HCT116 (cell line): ENCODE data around the gene SMARCAL1. TPM values are rescaled to one million over a fixed set of nuclear protein-coding genes. Genes with fewer than 3 reads are reported as not detected.

Source experiments
- ATAC-seq: fragments of 200-7000 bp; cut with Tn5 transposase; 2 replicates; pipeline ENCODE4 v1.9.1; 2020; ENCODE audit warnings: mild to moderate bottlenecking, moderate library complexity
- BruUV-seq: library from RNA; stranded (reverse); fragments of 400-500 nt; replicated peaks from 2 replicates; lab custom pipeline; 2021; lab: Mats Ljungman, UMichigan
- CTCF ChIA-PET: fragments of 300-600 bp; sonication (Branson Sonifier 250); formaldehyde crosslinking; loops from one replicate; lab custom pipeline; 2021; ENCODE audit warnings: antibody characterized with exemption; lab: Charles Lee
- POLR2A ChIA-PET: fragments of 300-600, 350-600 bp; sonication (Branson Sonifier 250); formaldehyde crosslinking; loops from one replicate; lab custom pipeline; 2021; ENCODE audit warnings: antibody characterized with exemption; lab: Charles Lee
- RAD21 ChIA-PET, 2 experiments: fragments of 300-600 bp; sonication (Branson Sonifier 250); formaldehyde crosslinking; loops; one replicate each; lab custom pipeline; 2023; ENCODE audit warnings: low total read pairs in 2 of 2; ENCODE audit not compliant: uncharacterized antibody in 2 of 2, unreplicated experiment in 2 of 2, low non-redundant PET in 1 of 2; lab: Charles Lee
- DNase-seq: peaks from one replicate; pipeline ENCODE4 v3.0.0-alpha.2; 2010; ENCODE audit warnings: low read depth, low spot score
- H2AFZ ChIP-seq: fragments of 200-600 bp; shearing (Covaris generic), sonication (generic); 2 replicates; pipeline ENCODE4 v1.6.1; 2017; ENCODE audit warnings: low read depth, mixed run types, mixed read lengths, antibody characterized with exemption, low read length; ENCODE audit not compliant: poor library complexity, severe bottlenecking
- H3K27ac ChIP-seq: 2 replicates; pipeline ENCODE4 v1.5.1; 2012; ENCODE audit warnings: low read depth, low read length
- H3K27me3 ChIP-seq: fragments of 200-600 bp; sonication (generic); 2 replicates; pipeline ENCODE4 v1.6.1; 2016; ENCODE audit warnings: mixed run types, low read length, mixed read lengths; ENCODE audit not compliant: insufficient read depth
- H3K36me3 ChIP-seq, 2 experiments: fragments of 200-500 bp in 1 of 2; fragments of 200-600 bp in 1 of 2; sonication (Bioruptor generic) in 1 of 2; sonication (generic) in 1 of 2; 2 replicates each; pipeline versions ENCODE4 v1.5.1 to v1.6.1; 2014 to 2016; ENCODE audit warnings: low read length in 2 of 2, inconsistent platforms in 1 of 2, mixed read lengths in 1 of 2, mixed run types in 1 of 2; ENCODE audit not compliant: insufficient read depth in 2 of 2, control insufficient read depth in 1 of 2
- H3K4me1 ChIP-seq, 2 experiments: fragments of 200-600 bp in 1 of 2; sonication (generic) in 1 of 2; 2 replicates each; pipeline versions ENCODE4 v1.5.1 to v1.6.1; 2012 to 2017; ENCODE audit warnings: low read length in 2 of 2, inconsistent platforms in 1 of 2, mild to moderate bottlenecking in 1 of 2, mixed read lengths in 1 of 2, mixed run types in 1 of 2, moderate library complexity in 1 of 2; ENCODE audit not compliant: insufficient read depth in 2 of 2, control insufficient read depth in 1 of 2
- H3K4me2 ChIP-seq: fragments of 200-600 bp; sonication (generic); 2 replicates; pipeline ENCODE4 v1.6.1; 2017; ENCODE audit warnings: mixed run types, low read length, mixed read lengths
- H3K4me3 ChIP-seq, 2 experiments: fragments of 200-600 bp in 1 of 2; sonication (generic) in 1 of 2; replicated peaks in 1 of 2; 2 replicates each; pipeline ENCODE4 v1.5.1; 2011 to 2016; ENCODE audit warnings: low read length in 2 of 2, control low read depth in 1 of 2, low read depth in 1 of 2, mild to moderate bottlenecking in 1 of 2, mixed read lengths in 1 of 2, mixed run types in 1 of 2
- H3K79me2 ChIP-seq: fragments of 200-600 bp; sonication (generic); 2 replicates; pipeline ENCODE4 v1.6.1; 2017; ENCODE audit warnings: mild to moderate bottlenecking, mixed run types, low read length, moderate library complexity, mixed read lengths; ENCODE audit not compliant: insufficient read depth
- H3K9ac ChIP-seq: fragments of 200-600 bp; sonication (generic); 2 replicates; pipeline ENCODE4 v1.6.1; 2016; ENCODE audit warnings: low read length, mixed read lengths
- H3K9me2 ChIP-seq: fragments of 200-600 bp; sonication (generic), shearing (Covaris generic); 2 replicates; pipeline ENCODE4 v1.6.1; 2017; ENCODE audit warnings: mixed run types, mild to moderate bottlenecking, moderate library complexity; ENCODE audit not compliant: insufficient read depth
- H3K9me3 ChIP-seq, 2 experiments: fragments of 200-500 bp in 1 of 2; fragments of 200-600 bp in 1 of 2; sonication (Bioruptor generic) in 1 of 2; sonication (generic) in 1 of 2; 2 replicates each; pipeline ENCODE4 v1.6.1; 2014 to 2017; ENCODE audit warnings: low read length in 2 of 2, mixed read lengths in 2 of 2, inconsistent platforms in 1 of 2, low read depth in 1 of 2, mild to moderate bottlenecking in 1 of 2, mixed run types in 1 of 2, moderate library complexity in 1 of 2; ENCODE audit not compliant: control insufficient read depth in 1 of 2, insufficient read depth in 1 of 2
- H4K20me1 ChIP-seq: fragments of 200-600 bp; sonication (generic), shearing (Covaris generic); 2 replicates; pipeline ENCODE4 v1.6.1; 2017; ENCODE audit warnings: mixed run types, mild to moderate bottlenecking, moderate library complexity; ENCODE audit not compliant: insufficient read depth
- CEBPB ChIP-seq: IDR thresholded peaks from 2 replicates; pipeline ENCODE4 v1.6.1; 2012; ENCODE audit warnings: low read depth
- EGR1 ChIP-seq: IDR thresholded peaks from 2 replicates; pipeline ENCODE4 v1.6.1; 2012; ENCODE audit warnings: low read depth
- EZH2 ChIP-seq: fragments of 200-600 bp; sonication (generic); IDR thresholded peaks from 2 replicates; pipeline ENCODE4 v1.6.1; 2017; ENCODE audit warnings: antibody characterized with exemption, mixed run types
- FOSL1 ChIP-seq: IDR thresholded peaks from 2 replicates; pipeline ENCODE4 v1.6.1; 2012; ENCODE audit warnings: low read depth
- POLR2A ChIP-seq: IDR thresholded peaks from 2 replicates; pipeline ENCODE4 v1.7.0; 2011; ENCODE audit warnings: borderline replicate concordance; ENCODE audit not compliant: insufficient read depth, insufficient read length; ENCODE audit errors: extremely low read depth
- POLR2AphosphoS5 ChIP-seq: IDR thresholded peaks from 2 replicates; pipeline ENCODE4 v1.6.1; 2011; ENCODE audit warnings: mild to moderate bottlenecking, low read depth, low read length, moderate library complexity
- RAD21 ChIP-seq: IDR thresholded peaks from 2 replicates; pipeline ENCODE4 v1.6.1; 2012; ENCODE audit warnings: low read depth, mild to moderate bottlenecking
- SIN3A ChIP-seq: IDR thresholded peaks from 2 replicates; pipeline ENCODE4 v1.6.1; 2012; ENCODE audit warnings: low read depth
- SRF ChIP-seq: IDR thresholded peaks from 2 replicates; pipeline ENCODE4 v1.6.1; 2012; ENCODE audit warnings: low read depth
- TCF7L2 ChIP-seq: IDR thresholded peaks from 2 replicates; pipeline ENCODE4 v1.7.0; 2011; ENCODE audit warnings: borderline replicate concordance, inconsistent platforms; ENCODE audit not compliant: insufficient read depth, insufficient read length; ENCODE audit errors: extremely low read depth
- YY1 ChIP-seq: IDR thresholded peaks from 2 replicates; pipeline ENCODE4 v1.6.1; 2011; ENCODE audit warnings: low read length, low read depth, moderate library complexity, mild to moderate bottlenecking; ENCODE audit not compliant: insufficient replicate concordance; ENCODE audit errors: extremely low read depth
- ZFX ChIP-seq: fragments of 450-650 bp; IDR thresholded peaks from 2 replicates; pipeline ENCODE4 v1.6.1; 2017
- ZNF274 ChIP-seq: fragments of 200-500 bp; sonication (Bioruptor generic); IDR thresholded peaks from 2 replicates; pipeline ENCODE4 v1.6.1; 2014; ENCODE audit warnings: mild to moderate bottlenecking, low read depth, low read length, inconsistent platforms
- intact Hi-C: fragments of 100-400 bp; cut with micrococcal nuclease; formaldehyde crosslinking; loops from 2 replicates; pipeline ENCODE4 v1.10.0; 2022
- total RNA-seq: library from RNA; stranded (reverse); gene quantifications from one replicate; pipeline ENCODE4 v1.2.1, GENCODE V29; 2021; ENCODE audit not compliant: unreplicated experiment
- TF ChIP-seq, protein P1 (sequence below): IDR thresholded peaks from 2 replicates; pipeline ENCODE4 v1.6.1; 2012
- TF ChIP-seq, protein P2 (sequence below): IDR thresholded peaks from 2 replicates; pipeline ENCODE4 v1.6.1; 2012; ENCODE audit warnings: low read depth

The SMARCAL1 gene
- total RNA-seq, 1 experiment from 2014 or later, result 18.0 TPM

DNA sequence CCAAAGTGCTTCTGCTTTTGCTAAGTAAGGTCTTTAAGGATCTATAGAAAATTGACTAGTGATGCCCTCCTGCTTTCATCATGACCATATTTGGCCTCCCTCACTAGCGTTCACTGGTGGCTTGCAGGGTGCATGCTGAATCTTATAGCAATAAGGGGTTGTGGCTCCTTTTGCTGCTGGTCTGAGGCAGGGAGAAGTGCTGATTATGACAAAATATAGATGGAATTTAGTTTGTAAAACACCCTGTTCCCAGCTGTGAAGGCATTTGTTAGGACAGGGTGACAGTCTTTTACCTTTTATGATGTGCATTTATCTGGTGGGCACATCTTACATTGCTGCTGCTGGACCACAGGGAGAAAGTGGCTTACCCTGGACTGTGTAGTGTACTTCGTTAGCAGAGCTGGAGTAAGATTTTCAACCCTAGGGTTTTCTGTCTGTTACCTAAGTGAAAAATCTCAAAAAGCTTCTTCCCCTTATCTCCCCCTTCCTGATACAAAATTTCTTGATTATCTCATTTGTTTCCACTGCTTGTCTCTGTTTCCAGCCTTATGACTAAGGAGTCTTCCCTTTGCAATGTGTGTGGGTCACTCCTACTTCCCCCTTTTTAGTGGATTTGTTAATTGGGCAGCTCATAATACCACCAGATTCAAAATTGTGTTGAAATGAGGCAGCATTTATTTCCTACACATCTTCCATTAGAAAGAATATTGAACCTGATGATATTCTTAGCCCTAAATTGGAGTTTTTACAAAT is 65.2 kb downstream of the SMARCAL1 start:
- 0 out of 2 replicates have a peak overlapping the region, but pooled peaks have one; percentile 5 for H3K9ac ChIP-seq
- H3K79me2 ChIP-seq, result no peaks in the 10 kb centered on the region
- POLR2A ChIA-PET, result no interaction called here
- H3K27me3 ChIP-seq, result no peaks in the 10 kb centered on the region
- BruUV-seq, result no TSS peak
- H3K4me3 ChIP-seq, result no peak overlapping the region
- DNase-seq (no peak), ATAC-seq (no peak)
- CTCF ChIA-PET, result no interaction called here
- intact Hi-C loops, result no loop called here
- peak overlapping the region; percentile 33; the same call in 1 of the 2 replicates for H3K4me2 ChIP-seq
- H3K27ac ChIP-seq, result no peak overlapping the region
- no peaks in the 10 kb centered on the region for H4K20me1 ChIP-seq
- H3K9me3 ChIP-seq, result no peaks in the 10 kb centered on the region
- peaks cover 0 to 14% of the 10 kb centered on the region in 2 experiments; a peak in 2 of 4 replicates for H3K4me1 ChIP-seq
- H3K9me2 ChIP-seq, result no peaks in the 10 kb centered on the region
- TF ChIP-seq, protein P1, sequence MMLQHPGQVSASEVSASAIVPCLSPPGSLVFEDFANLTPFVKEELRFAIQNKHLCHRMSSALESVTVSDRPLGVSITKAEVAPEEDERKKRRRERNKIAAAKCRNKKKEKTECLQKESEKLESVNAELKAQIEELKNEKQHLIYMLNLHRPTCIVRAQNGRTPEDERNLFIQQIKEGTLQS, result no peak
- TF ChIP-seq EGR1, result no peak
- TF ChIP-seq CEBPB, result no peak
- no peak for TF ChIP-seq POLR2AphosphoS5
- no peak for TF ChIP-seq SIN3A
- no peak for TF ChIP-seq ZNF274
- TF ChIP-seq, protein P2, sequence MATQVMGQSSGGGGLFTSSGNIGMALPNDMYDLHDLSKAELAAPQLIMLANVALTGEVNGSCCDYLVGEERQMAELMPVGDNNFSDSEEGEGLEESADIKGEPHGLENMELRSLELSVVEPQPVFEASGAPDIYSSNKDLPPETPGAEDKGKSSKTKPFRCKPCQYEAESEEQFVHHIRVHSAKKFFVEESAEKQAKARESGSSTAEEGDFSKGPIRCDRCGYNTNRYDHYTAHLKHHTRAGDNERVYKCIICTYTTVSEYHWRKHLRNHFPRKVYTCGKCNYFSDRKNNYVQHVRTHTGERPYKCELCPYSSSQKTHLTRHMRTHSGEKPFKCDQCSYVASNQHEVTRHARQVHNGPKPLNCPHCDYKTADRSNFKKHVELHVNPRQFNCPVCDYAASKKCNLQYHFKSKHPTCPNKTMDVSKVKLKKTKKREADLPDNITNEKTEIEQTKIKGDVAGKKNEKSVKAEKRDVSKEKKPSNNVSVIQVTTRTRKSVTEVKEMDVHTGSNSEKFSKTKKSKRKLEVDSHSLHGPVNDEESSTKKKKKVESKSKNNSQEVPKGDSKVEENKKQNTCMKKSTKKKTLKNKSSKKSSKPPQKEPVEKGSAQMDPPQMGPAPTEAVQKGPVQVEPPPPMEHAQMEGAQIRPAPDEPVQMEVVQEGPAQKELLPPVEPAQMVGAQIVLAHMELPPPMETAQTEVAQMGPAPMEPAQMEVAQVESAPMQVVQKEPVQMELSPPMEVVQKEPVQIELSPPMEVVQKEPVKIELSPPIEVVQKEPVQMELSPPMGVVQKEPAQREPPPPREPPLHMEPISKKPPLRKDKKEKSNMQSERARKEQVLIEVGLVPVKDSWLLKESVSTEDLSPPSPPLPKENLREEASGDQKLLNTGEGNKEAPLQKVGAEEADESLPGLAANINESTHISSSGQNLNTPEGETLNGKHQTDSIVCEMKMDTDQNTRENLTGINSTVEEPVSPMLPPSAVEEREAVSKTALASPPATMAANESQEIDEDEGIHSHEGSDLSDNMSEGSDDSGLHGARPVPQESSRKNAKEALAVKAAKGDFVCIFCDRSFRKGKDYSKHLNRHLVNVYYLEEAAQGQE, result no peak
- no peak for TF ChIP-seq RAD21
- TF ChIP-seq TCF7L2, result no peak
- TF ChIP-seq ZFX, result no peak
- TF ChIP-seq POLR2A, result no peak
- TF ChIP-seq FOSL1, result no peak
- no peak for TF ChIP-seq SRF
- TF ChIP-seq EZH2, result no peak
- TF ChIP-seq YY1, result no peak
- TF ChIP-seq, all 23 proteins: peak for 0
- RAD21 ChIA-PET, result no interaction called here
- Histone ChIP-seq H2AFZ (no peak overlapping the region), H3K36me3 (0 out of 4 replicates have a peak, but pooled peaks cover 0 to 3% of the 10 kb centered on the region in 2 experiments)
